ENCODE results near the gene HOMER1.
A peak's percentile ranks its signal among the peaks of the same experiment; 100 is the strongest.
"Not testable (repeated sequence)": the region's sequence is repeated elsewhere in the genome, so short reads cannot be mapped to it uniquely, and the experiment has no call there.

Gene HOMER1

DNA sequence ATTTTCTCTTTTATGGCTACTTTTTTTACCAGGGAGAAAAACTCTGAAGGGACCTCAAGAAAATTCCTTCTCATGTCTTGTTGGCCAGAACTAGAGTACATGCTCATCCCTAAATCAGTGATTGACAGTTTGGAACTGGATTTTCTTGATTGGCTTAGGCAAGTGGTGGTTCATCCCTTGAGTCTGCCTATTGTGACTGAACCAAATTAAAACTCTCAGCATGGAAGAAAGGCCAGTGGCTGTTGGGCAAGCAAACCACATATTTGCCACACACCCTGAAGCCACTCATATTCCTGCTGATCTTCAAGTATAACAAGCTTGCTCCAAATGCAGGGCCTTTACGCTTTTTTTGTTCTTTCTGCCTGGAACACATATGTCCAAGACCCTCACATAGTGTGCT lies 7.2 kb upstream of the HOMER1 start:
- TF ChIP-seq CTCF (IDR thresholded peaks at IDR 0.05; ENCODE audit: insufficient read depth, low read depth, low read length, missing control alignments) = no peak
- no peak for DNase-seq (ENCODE audit: low read depth)
- no peak overlapping the region for H3K4me3 ChIP-seq (ENCODE audit: low read depth, low read length)

DNA sequence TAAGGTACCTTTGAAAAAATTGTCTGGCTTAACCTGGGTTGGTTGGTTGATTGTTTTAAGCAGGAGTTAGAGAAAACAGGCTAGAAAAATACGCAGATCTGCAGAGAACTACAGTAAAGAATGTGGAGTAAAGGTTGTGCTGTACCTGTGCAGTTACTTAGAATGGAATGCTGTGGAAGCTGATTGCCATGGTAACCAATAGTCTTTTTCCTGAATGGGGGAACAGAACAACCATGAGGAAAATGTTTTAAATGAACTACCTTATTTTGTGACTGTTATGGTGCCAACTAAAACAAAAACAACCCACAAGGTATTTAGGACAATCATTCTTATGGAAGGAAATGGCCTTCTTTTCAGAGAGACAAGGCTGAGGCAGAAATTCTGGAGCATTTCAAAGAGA lies 4.8 kb upstream of the HOMER1 start:
- no peak overlapping the region for H3K4me3 ChIP-seq (ENCODE audit: low read depth, low read length)
- no peak for TF ChIP-seq CTCF (IDR thresholded peaks at IDR 0.05; ENCODE audit: insufficient read depth, low read depth, low read length, missing control alignments)
- no peak for DNase-seq (ENCODE audit: low read depth)

GRCh38 chr5:79517601-79518000 lies 3.7 kb upstream of the HOMER1 start:
- no peak for DNase-seq (ENCODE audit: low read depth)
- no peak overlapping the region for H3K4me3 ChIP-seq (ENCODE audit: low read depth, low read length)
- no peak for TF ChIP-seq CTCF (IDR thresholded peaks at IDR 0.05; ENCODE audit: insufficient read depth, low read depth, low read length, missing control alignments)

DNA sequence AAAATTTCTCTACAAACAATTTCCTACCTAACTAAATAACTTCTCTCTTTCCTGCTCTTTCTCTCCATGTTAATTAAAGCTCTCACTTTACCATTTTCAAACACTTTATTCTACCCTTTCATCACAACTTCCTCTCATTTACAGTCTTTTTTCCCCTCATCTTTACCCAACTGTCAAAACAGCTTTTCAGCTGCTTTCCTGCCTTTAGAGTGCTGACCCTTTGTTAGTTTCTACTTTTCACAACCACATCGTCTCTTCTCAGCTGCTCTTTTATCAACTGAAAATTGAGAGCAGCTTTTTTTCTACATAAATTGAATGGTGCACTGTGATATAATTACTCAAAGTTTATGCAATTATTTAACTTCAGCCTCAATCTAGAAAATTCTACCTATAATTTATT lies 3.1 kb upstream of the HOMER1 start:
- H3K4me3 ChIP-seq (ENCODE audit: low read depth, low read length) = no peak overlapping the region
- TF ChIP-seq CTCF (IDR thresholded peaks at IDR 0.05; ENCODE audit: insufficient read depth, low read depth, low read length, missing control alignments) = no peak
- no peak for DNase-seq (ENCODE audit: low read depth)

- DNase-seq (ENCODE audit: low read depth); H3K4me3 ChIP-seq (ENCODE audit: low read depth, low read length): not testable (repeated sequence)
Measured at GRCh38 chr5:79516331-79516730, 2.4 kb upstream of the HOMER1 start.

DNA sequence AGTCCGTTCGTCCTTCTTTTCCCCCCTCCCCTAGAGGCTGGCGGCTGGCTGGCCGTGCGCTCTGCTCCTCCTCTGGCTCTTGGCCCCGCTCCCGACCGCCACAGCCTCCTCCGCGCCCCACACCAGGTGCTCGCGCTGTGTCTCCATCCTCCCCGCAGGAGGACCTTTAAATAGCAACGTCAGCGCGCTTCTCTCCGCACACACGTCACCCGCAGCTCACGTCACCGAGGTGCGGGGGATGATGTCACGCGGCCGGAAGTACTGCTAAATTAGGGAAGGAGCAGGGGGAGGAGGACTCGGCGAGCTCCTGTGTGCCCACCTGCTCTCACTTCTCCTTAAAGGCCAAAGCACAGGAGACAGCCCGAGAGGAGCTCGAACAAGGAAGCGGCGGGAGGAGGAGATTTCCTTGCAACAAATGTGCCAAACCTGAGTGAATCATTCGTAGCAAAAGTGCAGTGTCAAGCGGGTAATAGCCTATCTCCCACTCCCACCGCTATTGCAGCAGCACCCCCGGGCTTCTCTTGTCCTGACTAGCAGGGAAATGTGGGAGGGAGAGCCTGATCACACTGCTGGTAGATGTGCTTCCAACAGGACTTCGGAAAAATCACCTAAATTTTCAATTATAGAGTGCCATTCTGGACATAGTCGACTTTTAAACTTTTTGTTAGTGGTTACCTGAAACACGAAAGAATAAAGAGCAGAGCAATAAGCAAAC lies 614 bp upstream of the HOMER1 start:
- H3K4me3 ChIP-seq (ENCODE audit: low read depth, low read length) = peak overlapping the region; percentile 59
- peak; percentile 96 for DNase-seq (ENCODE audit: low read depth)
- TF ChIP-seq CTCF (IDR thresholded peaks at IDR 0.05; ENCODE audit: insufficient read depth, low read depth, low read length, missing control alignments) = no peak

DNA sequence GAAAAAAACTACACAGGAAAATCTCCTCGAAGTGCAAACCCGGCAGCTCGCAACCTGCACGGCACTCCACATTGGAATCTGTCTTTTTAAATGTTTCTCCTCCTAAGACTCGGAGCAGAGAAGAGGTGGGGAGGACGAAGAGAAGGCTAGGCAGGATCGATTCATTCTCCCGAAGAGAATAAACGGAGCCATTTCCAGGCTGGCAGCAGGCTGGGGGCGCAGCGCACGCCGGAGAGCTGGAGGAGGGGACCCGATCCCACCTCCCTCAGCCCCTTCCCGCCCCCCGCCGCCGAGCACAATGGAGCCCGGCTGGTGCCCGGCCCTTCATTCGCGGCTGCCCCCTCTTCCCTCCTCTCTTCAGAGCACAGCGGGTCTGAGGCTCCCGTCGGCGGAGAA lies 628 bp downstream of the HOMER1 start:
- DNase-seq (ENCODE audit: low read depth) = no peak
- H3K4me3 ChIP-seq (ENCODE audit: low read depth, low read length) = peak overlapping the region; percentile 59
- TF ChIP-seq CTCF (IDR thresholded peaks at IDR 0.05; ENCODE audit: insufficient read depth, low read depth, low read length, missing control alignments) = no peak

All from GM12865 (cell line).